ENCODE measurements around the gene MAP3K3. TPM values are rescaled to one million over a fixed set of nuclear protein-coding genes. Genes with fewer than 3 reads are reported as not detected.
A peak's percentile ranks its signal among the peaks of the same experiment; 100 is the strongest.

MAP3K3 gene
- total and polyA plus RNA-seq, 2 experiments from 2014 or later = 8.6 to 36.7 TPM

DNA sequence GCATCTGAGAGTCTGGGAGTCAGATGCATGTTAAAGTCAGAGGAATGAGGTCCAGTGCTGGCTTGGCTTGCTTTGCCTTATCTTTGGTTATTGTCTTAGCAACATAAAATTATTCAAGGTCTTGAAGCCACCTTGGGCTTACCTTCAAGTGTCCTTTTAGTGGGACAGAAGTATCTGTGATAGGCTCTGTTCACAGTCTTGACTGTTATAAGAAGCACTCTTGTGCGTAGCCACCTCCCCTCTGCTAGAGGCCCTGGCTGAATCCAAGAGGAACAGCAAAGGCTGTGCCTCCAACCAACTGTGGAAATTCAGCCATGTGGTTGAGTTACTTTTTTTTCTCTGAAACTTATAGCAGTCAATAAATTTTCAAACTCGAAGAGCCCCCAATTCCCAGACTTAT lies 8.6 kb upstream of the MAP3K3 start:
- in situ Hi-C loops (cut with MboI) = no loop called here
- TF ChIP-seq EZH2 (IDR thresholded peaks at IDR 0.05; ENCODE audit: insufficient read depth, poor library complexity, severe bottlenecking) = no peak
- TF ChIP-seq EZH2phosphoT487 (IDR thresholded peaks at IDR 0.05; ENCODE audit: insufficient read depth, low read depth) = no peak
- DNase-seq = no peak

GRCh38 chr17:63621229-63621683 lies 961 bp upstream of the MAP3K3 start:
- H3K9me2 ChIP-seq (ENCODE audit: insufficient read depth) = no peaks in the 10 kb centered on the region
- peak overlapping the region; percentile 76 for H3K4me3 ChIP-seq
- in situ Hi-C loops (cut with MboI) = no loop called here
- peaks cover 33% of the 10 kb centered on the region for H3K79me2 ChIP-seq (ENCODE audit: insufficient read depth)
- 0 out of 2 replicates have a peak, but pooled peaks cover 3% of the 10 kb centered on the region for H4K20me1 ChIP-seq (ENCODE audit: insufficient read depth)
- DNase-seq = no peak
- H3K36me3 ChIP-seq (ENCODE audit: low read depth) = no peaks in the 10 kb centered on the region
- 6 to 8% methylated on average over 10 of the region's 10 CpGs for WGBS, 2 experiments (ENCODE audit: low coverage in 1 of 2, low lambda C conversion rate in 2 of 2, missing lambda C conversion rate in 2 of 2)
- TF ChIP-seq EZH2phosphoT487 (IDR thresholded peaks at IDR 0.05; ENCODE audit: insufficient read depth, low read depth) (no peak), EZH2 (IDR thresholded peaks at IDR 0.05; ENCODE audit: insufficient read depth, poor library complexity, severe bottlenecking) (no peak)
- H3K27me3 ChIP-seq (replicated peaks; ENCODE audit: insufficient read depth) = no peaks in the 10 kb centered on the region
- peaks cover 24% of the 10 kb centered on the region for H3K4me1 ChIP-seq (ENCODE audit: insufficient read depth)
- H2AFZ ChIP-seq = peak overlapping the region; percentile 91
- H3K9ac ChIP-seq = peak overlapping the region; percentile 78
- peaks cover 13% of the 10 kb centered on the region; the same call in 1 of the 2 replicates for H3F3A ChIP-seq (ENCODE audit: insufficient read depth)
- H3K27ac ChIP-seq = no peak overlapping the region
- no peaks in the 10 kb centered on the region for H3K9me3 ChIP-seq (ENCODE audit: low read depth)
- H3K4me2 ChIP-seq (ENCODE audit: unreplicated experiment) = peak overlapping the region; percentile 89

More for the DNA sequence above, 8.6 kb upstream of the MAP3K3 start:
- 0 out of 2 replicates have a peak, but pooled peaks cover 5% of the 10 kb centered on the region for H3K36me3 ChIP-seq (ENCODE audit: low read depth)
- H2AFZ ChIP-seq = no peak overlapping the region
- H3K4me3 ChIP-seq = no peak overlapping the region
- no peaks in the 10 kb centered on the region for H3K79me2 ChIP-seq (ENCODE audit: insufficient read depth)
- no peak overlapping the region for H3K27ac ChIP-seq
- H3K4me1 ChIP-seq (ENCODE audit: insufficient read depth) = no peaks in the 10 kb centered on the region
- WGBS, 2 experiments (ENCODE audit: low coverage in 1 of 2, low lambda C conversion rate in 2 of 2, missing lambda C conversion rate in 2 of 2) = 91 to 93% methylated on average over 2 of the region's 2 CpGs
- H4K20me1 ChIP-seq (ENCODE audit: insufficient read depth) = no peaks in the 10 kb centered on the region
- peaks cover 17% of the 10 kb centered on the region for H3F3A ChIP-seq (ENCODE audit: insufficient read depth)
- H3K9me3 ChIP-seq (ENCODE audit: low read depth) = no peaks in the 10 kb centered on the region
- H3K4me2 ChIP-seq (ENCODE audit: unreplicated experiment) = no peak overlapping the region
- H3K9ac ChIP-seq = no peak overlapping the region
- no peaks in the 10 kb centered on the region for H3K27me3 ChIP-seq (replicated peaks; ENCODE audit: insufficient read depth)
- H3K9me2 ChIP-seq (ENCODE audit: insufficient read depth) = no peaks in the 10 kb centered on the region

GRCh38 chr17:63622574-63623390 lies 565 bp downstream of the MAP3K3 start:
- Histone ChIP-seq H4K20me1 (ENCODE audit: insufficient read depth) (0 out of 2 replicates have a peak, but pooled peaks cover 3% of the 10 kb centered on the region), H3K9me2 (ENCODE audit: insufficient read depth) (no peaks in the 10 kb centered on the region), H3K36me3 (ENCODE audit: low read depth) (no peaks in the 10 kb centered on the region), H3K9ac (peak overlapping the region; percentile 83), H2AFZ (peak overlapping the region; percentile 77), H3K9me3 (ENCODE audit: low read depth) (no peaks in the 10 kb centered on the region), H3K79me2 (ENCODE audit: insufficient read depth) (peaks cover 48% of the 10 kb centered on the region), H3F3A (ENCODE audit: insufficient read depth) (peaks cover 26% of the 10 kb centered on the region; the same call in 1 of the 2 replicates), H3K27me3 (replicated peaks; ENCODE audit: insufficient read depth) (no peaks in the 10 kb centered on the region), H3K4me2 (ENCODE audit: unreplicated experiment) (peak overlapping the region; percentile 100), H3K4me3 (peak overlapping the region; percentile 99), H3K27ac (peak overlapping the region; percentile 54), H3K4me1 (ENCODE audit: insufficient read depth) (peaks cover 36% of the 10 kb centered on the region)
- TF ChIP-seq EZH2phosphoT487 (IDR thresholded peaks at IDR 0.05; ENCODE audit: insufficient read depth, low read depth) (no peak), EZH2 (IDR thresholded peaks at IDR 0.05; ENCODE audit: insufficient read depth, poor library complexity, severe bottlenecking) (no peak)
- 0 to 1% methylated on average over 28 to 33 of the region's 100 CpGs for WGBS, 2 experiments (ENCODE audit: low coverage in 1 of 2, low lambda C conversion rate in 2 of 2, missing lambda C conversion rate in 2 of 2)
- in situ Hi-C loops (cut with MboI) = no loop called here
- DNase-seq = peak; percentile 83

DNA sequence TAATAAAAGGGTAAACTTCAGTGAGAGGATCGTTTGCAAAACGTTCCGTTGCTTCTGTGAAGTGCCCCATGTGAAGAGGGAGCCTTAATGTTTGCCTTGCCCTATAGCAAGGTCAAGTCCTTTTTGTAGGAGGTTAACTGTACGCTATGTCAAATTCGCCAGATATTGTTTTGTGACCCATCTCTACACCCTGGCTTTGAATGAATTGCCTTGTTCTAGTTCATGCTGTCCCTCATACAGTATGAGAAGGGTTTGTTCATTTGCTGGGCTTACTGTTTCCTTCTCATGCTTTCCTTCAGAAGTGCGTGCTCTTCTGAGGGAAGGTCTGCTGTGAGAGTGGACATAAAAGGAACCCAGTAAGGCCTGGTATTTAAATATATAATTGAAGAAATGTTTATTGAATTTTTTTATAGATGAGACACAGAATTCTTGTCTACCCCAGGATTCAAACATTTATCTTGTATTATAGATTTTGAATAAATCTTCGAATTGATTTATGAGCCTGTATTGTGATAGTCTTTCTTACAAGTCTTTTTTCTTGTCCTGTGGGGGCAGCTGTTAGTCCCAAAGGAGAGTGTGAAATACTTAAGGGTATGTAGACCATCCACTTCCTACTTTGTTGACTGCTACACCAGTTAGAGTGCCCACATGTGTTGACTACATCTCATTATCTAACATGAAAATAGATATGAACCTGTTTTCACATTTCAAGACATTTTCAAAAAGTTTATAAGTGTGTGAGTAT lies 1.7 kb downstream of the MAP3K3 start:
- WGBS, 2 experiments (ENCODE audit: low coverage in 1 of 2, low lambda C conversion rate in 2 of 2, missing lambda C conversion rate in 2 of 2) = 41 to 47% methylated on average over 7 of the region's 7 CpGs
- in situ Hi-C loops (cut with MboI) = no loop called here
- Histone ChIP-seq H3K9me3 (ENCODE audit: low read depth) (no peaks in the 10 kb centered on the region), H3K9ac (peak overlapping the region; percentile 83), H3K79me2 (ENCODE audit: insufficient read depth) (peaks cover 60% of the 10 kb centered on the region), H3K36me3 (ENCODE audit: low read depth) (no peaks in the 10 kb centered on the region), H3F3A (ENCODE audit: insufficient read depth) (peaks cover 26% of the 10 kb centered on the region; the same call in 1 of the 2 replicates), H3K27me3 (replicated peaks; ENCODE audit: insufficient read depth) (no peaks in the 10 kb centered on the region), H3K4me1 (ENCODE audit: insufficient read depth) (peaks cover 36% of the 10 kb centered on the region), H3K4me3 (peak overlapping the region; percentile 99), H3K9me2 (ENCODE audit: insufficient read depth) (no peaks in the 10 kb centered on the region), H3K4me2 (ENCODE audit: unreplicated experiment) (peak overlapping the region; percentile 100), H4K20me1 (ENCODE audit: insufficient read depth) (0 out of 2 replicates have a peak, but pooled peaks cover 3% of the 10 kb centered on the region), H3K27ac (peak overlapping the region; percentile 54), H2AFZ (peak overlapping the region; percentile 77; the same call in 1 of the 2 replicates)
- TF ChIP-seq EZH2 (IDR thresholded peaks at IDR 0.05; ENCODE audit: insufficient read depth, poor library complexity, severe bottlenecking) (no peak), EZH2phosphoT487 (IDR thresholded peaks at IDR 0.05; ENCODE audit: insufficient read depth, low read depth) (no peak)
- DNase-seq = no peak
